PC-9 (cell line): ENCODE measurements around the gene PSKH1. TPM values are rescaled to one million over a fixed set of nuclear protein-coding genes. Genes with fewer than 3 reads are reported as not detected.

ENCODE experiments used
- BruUV-seq: library from RNA; stranded (reverse); fragments of 400-500 nt; replicated peaks from 2 replicates; lab custom pipeline; 2021; lab: Mats Ljungman, UMichigan
- CTCF ChIA-PET: fragments of 300-600 bp; sonication (Branson Sonifier 250); formaldehyde crosslinking; loops from one replicate; lab custom pipeline; 2022; ENCODE audit warnings: antibody characterized with exemption; lab: Charles Lee
- POLR2A ChIA-PET: fragments of 300-600 bp; sonication (Branson Sonifier 250); formaldehyde crosslinking; loops from one replicate; lab custom pipeline; 2022; ENCODE audit warnings: antibody characterized with exemption; ENCODE audit not compliant: unreplicated experiment; lab: Charles Lee
- DNase-seq, 2 experiments: peaks; one replicate each; pipeline versions ENCODE4 v3.0.0 to v3.0.0-alpha.2; 2015 to 2022; ENCODE audit warnings: mixed read lengths in 1 of 2
- H2AFZ ChIP-seq: fragments of 200-600 bp; sonication (generic); 2 replicates; pipeline ENCODE4 v1.8.1; 2017; ENCODE audit warnings: antibody characterized with exemption
- H3F3A ChIP-seq: fragments of 200-600 bp; sonication (generic); 2 replicates; pipeline ENCODE4 v1.8.1; 2017; ENCODE audit warnings: antibody characterized with exemption, mild to moderate bottlenecking, low read depth; ENCODE audit not compliant: insufficient read depth
- H3K27ac ChIP-seq: fragments of 200-600 bp; sonication (generic); 2 replicates; pipeline ENCODE4 v1.6.1; 2016; ENCODE audit warnings: mixed run types
- H3K27me3 ChIP-seq: fragments of 200-600 bp; sonication (generic); 2 replicates; pipeline ENCODE4 v1.6.1; 2016; ENCODE audit warnings: low read depth, mixed run types; ENCODE audit not compliant: insufficient read depth
- H3K36me3 ChIP-seq: fragments of 200-600 bp; sonication (generic); 2 replicates; pipeline ENCODE4 v1.6.1; 2016; ENCODE audit warnings: low read depth, mixed run types
- H3K4me1 ChIP-seq: fragments of 200-600 bp; sonication (generic); replicated peaks from 2 replicates; pipeline ENCODE4 v1.6.1; 2016; ENCODE audit warnings: mixed run types; ENCODE audit not compliant: insufficient read depth
- H3K4me2 ChIP-seq: fragments of 200-600 bp; sonication (generic); 2 replicates; pipeline ENCODE4 v1.6.1; 2017; ENCODE audit warnings: mixed run types
- H3K4me3 ChIP-seq: fragments of 200-600 bp; sonication (generic); 2 replicates; pipeline ENCODE4 v1.6.1; 2016; ENCODE audit warnings: mixed run types
- H3K79me2 ChIP-seq: fragments of 200-600 bp; sonication (generic); 2 replicates; pipeline ENCODE4 v1.6.1; 2017; ENCODE audit warnings: low read depth, mixed run types
- H3K9me2 ChIP-seq: fragments of 200-600 bp; sonication (generic); 2 replicates; pipeline ENCODE4 v1.8.1; 2017; ENCODE audit warnings: mild to moderate bottlenecking; ENCODE audit not compliant: insufficient read depth
- H3K9me3 ChIP-seq: fragments of 200-600 bp; sonication (generic); 2 replicates; pipeline ENCODE4 v1.8.1; 2016; ENCODE audit warnings: low read depth; ENCODE audit not compliant: insufficient read depth
- H4K20me1 ChIP-seq: fragments of 200-600 bp; sonication (generic); 2 replicates; pipeline ENCODE4 v1.8.1; 2017; ENCODE audit not compliant: insufficient read depth
- EZH2 ChIP-seq: fragments of 200-600 bp; sonication (generic); IDR thresholded peaks from 2 replicates; pipeline ENCODE4 v1.8.0; 2017; ENCODE audit warnings: antibody characterized with exemption, low read depth
- intact Hi-C: fragments of 100-400 bp; cut with micrococcal nuclease; formaldehyde crosslinking; loops from one replicate; pipeline ENCODE4 v1.10.0; 2022; ENCODE audit not compliant: unreplicated experiment
- total RNA-seq: library from RNA; stranded (reverse); gene quantifications from 2 replicates; pipeline ENCODE4 v1.2.3, GENCODE V29; 2021
- TF ChIP-seq, protein P1 (sequence below): fragments of 200-600 bp; sonication (generic); conservative IDR thresholded peaks from 2 replicates; pipeline ENCODE4 v1.6.1; 2017; ENCODE audit warnings: mixed run types, antibody characterized with exemption, mild to moderate bottlenecking, moderate library complexity

Gene PSKH1
- total RNA-seq, 1 experiment from 2014 or later = 25.8 TPM

DNA sequence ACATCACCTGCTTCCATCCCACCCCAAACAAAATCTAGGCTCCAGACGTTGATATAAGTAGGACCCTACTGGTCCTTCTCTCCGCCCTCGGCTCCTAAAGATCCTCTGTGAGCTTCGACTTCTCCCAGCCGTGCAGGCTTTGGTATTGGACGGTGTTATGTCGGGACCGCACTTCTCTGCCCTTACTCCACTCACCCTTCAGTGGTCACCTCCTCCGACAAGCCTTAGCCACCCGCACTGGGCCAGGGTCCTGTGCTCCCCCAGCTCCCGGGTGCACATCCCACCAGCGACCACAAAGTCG, 42.0 kb downstream of the PSKH1 start:
- Histone ChIP-seq H3F3A (peaks cover 12% of the 10 kb centered on the region; the same call in 1 of the 2 replicates), H3K4me2 (peak overlapping the region; percentile 91), H2AFZ (peak overlapping the region; percentile 42), H3K9me3 (no peaks in the 10 kb centered on the region), H3K27ac (no peak overlapping the region), H3K36me3 (no peaks in the 10 kb centered on the region), H3K79me2 (peaks cover 18% of the 10 kb centered on the region), H3K9me2 (no peaks in the 10 kb centered on the region), H3K4me1 (peaks cover 6% of the 10 kb centered on the region; the same call in 1 of the 2 replicates), H4K20me1 (no peaks in the 10 kb centered on the region), H3K4me3 (peak overlapping the region; percentile 88; the same call in 1 of the 2 replicates), H3K27me3 (no peaks in the 10 kb centered on the region)
- TF ChIP-seq, protein P1, sequence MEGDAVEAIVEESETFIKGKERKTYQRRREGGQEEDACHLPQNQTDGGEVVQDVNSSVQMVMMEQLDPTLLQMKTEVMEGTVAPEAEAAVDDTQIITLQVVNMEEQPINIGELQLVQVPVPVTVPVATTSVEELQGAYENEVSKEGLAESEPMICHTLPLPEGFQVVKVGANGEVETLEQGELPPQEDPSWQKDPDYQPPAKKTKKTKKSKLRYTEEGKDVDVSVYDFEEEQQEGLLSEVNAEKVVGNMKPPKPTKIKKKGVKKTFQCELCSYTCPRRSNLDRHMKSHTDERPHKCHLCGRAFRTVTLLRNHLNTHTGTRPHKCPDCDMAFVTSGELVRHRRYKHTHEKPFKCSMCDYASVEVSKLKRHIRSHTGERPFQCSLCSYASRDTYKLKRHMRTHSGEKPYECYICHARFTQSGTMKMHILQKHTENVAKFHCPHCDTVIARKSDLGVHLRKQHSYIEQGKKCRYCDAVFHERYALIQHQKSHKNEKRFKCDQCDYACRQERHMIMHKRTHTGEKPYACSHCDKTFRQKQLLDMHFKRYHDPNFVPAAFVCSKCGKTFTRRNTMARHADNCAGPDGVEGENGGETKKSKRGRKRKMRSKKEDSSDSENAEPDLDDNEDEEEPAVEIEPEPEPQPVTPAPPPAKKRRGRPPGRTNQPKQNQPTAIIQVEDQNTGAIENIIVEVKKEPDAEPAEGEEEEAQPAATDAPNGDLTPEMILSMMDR = no peak
- TF ChIP-seq EZH2 = no peak
- CTCF ChIA-PET = interaction anchor here (0.6 to 1.4 kb wide), 2 partner anchors 31 to 106 kb away, joined by 3 read pairs; no protein-coding TSS in a partner anchor
- no TSS peak for BruUV-seq
- DNase-seq = no peak
- intact Hi-C loops = loop anchor here (5.0 kb wide), 1 partner anchor 297 kb away; no protein-coding TSS in a partner anchor
- POLR2A ChIA-PET = interaction anchor here (0.7 kb wide), 2 partner anchors 38 to 247 kb away, joined by 3 to 5 read pairs; no protein-coding TSS in a partner anchor

DNA sequence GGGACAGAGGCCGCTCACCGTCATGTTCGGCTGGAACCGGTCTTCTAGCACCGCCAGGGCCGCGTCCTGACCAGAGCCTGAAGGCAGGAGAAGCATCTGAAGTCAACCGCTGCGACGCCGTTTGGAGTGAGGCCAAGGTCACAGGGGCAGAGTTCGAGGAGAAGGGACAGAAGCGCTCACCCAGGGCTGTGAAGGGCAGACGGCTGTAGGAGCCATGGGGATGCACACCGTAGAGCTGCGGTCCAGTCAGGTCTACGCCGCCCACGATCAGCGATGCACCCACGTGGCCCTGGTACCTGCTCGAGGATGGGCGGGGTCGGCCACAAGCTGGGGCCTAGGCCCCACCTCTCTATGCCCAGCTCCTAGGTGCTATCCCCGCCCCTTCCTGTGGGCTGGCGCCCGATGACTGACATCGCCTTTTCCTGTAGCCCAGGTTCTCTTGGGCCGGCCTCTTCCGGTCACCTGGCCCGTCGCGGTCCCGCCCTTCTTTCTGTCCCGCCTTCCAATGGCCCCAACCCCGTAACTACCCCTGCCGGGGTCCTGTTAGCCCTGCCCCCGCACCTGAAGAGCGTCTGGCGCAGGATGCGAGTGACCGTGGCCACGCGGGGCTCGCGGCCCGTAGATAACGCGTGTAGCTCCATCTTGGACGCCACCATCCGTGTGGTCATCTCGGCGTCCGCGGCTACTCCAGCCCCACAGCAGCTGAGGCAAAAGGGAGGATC, 42.5 kb downstream of the PSKH1 start:
- no peaks in the 10 kb centered on the region for H3K27me3 ChIP-seq
- H3K4me1 ChIP-seq = peaks cover 6% of the 10 kb centered on the region; the same call in 1 of the 2 replicates
- H3K9me2 ChIP-seq = no peaks in the 10 kb centered on the region
- TF ChIP-seq EZH2 = no peak
- TF ChIP-seq, protein P1 = no peak
- H3K27ac ChIP-seq = peak overlapping the region; percentile 65
- POLR2A ChIA-PET = interaction anchor here (0.5 to 0.7 kb wide), 4 partner anchors 38 to 689 kb away, joined by 3 to 5 read pairs (median 3); no protein-coding TSS in a partner anchor
- H4K20me1 ChIP-seq = no peaks in the 10 kb centered on the region
- DNase-seq = peak; percentile 93 to 94
- H3K36me3 ChIP-seq = no peaks in the 10 kb centered on the region
- peaks cover 18% of the 10 kb centered on the region for H3K79me2 ChIP-seq
- H3K9me3 ChIP-seq = no peaks in the 10 kb centered on the region
- peak overlapping the region; percentile 90 for H2AFZ ChIP-seq
- no TSS peak for BruUV-seq
- intact Hi-C loops = loop anchor here (5.0 kb wide), 1 partner anchor 297 kb away; no protein-coding TSS in a partner anchor
- H3K4me2 ChIP-seq = peak overlapping the region; percentile 91
- CTCF ChIA-PET = interaction anchor here (0.6 to 1.4 kb wide), 3 partner anchors 30 to 414 kb away, joined by 3 read pairs; no protein-coding TSS in a partner anchor
- peak overlapping the region; percentile 88 for H3K4me3 ChIP-seq
- peaks cover 12% of the 10 kb centered on the region; the same call in 1 of the 2 replicates for H3F3A ChIP-seq

DNA sequence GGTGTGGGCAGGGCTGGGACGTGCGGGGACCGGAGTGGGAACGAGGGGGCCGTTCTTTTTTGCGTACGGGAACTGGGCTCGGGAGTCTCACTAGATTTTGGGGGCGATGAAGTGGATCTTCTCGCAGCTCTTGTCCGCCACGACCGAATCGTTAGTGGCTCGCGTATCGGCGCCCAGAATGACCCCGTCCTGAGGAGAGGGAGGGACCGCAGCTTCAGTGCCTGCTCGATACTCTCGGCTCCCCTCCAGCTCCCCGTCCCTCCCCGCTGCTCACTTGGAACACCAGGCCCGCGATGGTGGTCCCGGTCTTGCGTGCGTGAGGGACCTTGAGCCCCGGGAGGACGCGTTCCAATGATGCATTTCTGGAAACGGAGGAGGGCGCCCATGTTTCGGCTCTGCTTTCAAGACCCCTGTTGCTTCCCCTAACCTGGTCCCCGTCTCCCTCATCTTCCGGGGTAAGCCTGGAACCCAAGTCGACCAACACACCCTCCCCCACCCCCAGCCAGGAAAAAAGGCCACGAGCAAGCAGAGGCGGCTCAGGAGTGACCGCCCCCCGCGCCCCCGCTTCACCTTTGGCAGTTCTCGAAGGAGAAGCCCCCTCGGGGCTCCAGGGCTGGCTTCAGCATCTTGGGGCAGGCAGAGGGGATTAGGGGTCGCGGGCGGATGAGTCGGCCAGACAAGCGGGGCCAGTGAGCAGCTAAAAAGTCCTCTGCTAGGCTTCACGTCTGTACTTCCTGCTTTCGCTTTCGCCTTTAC, 43.2 kb downstream of the PSKH1 start, which contains the start of gene PSMB10:
Gene PSMB10, minus strand, starts transcription at position 727 of the 756 bp plus-strand sequence. Its CDS starts 101 bp downstream, at position 626.
- Histone ChIP-seq H4K20me1 (peaks cover under 1% of the 10 kb centered on the region; the same call in 1 of the 2 replicates), H3K4me3 (peak within 1 kb of the TSS; percentile 88), H3K27ac (peak within 1 kb of the TSS; percentile 65), H3K27me3 (no peaks in the 10 kb centered on the region), H3K4me2 (peak within 1 kb of the TSS; percentile 91), H3K9me3 (no peaks in the 10 kb centered on the region), H3F3A (peaks cover 19% of the 10 kb centered on the region; the same call in 1 of the 2 replicates), H3K4me1 (peaks cover 6% of the 10 kb centered on the region; the same call in 1 of the 2 replicates), H2AFZ (peak within 1 kb of the TSS; percentile 90), H3K36me3 (no peaks in the 10 kb centered on the region), H3K79me2 (peaks cover 18% of the 10 kb centered on the region), H3K9me2 (no peaks in the 10 kb centered on the region)
- TF ChIP-seq EZH2 = no peak
- TF ChIP-seq, protein P1 = no peak
- ChIA-PET POLR2A (interaction anchor here (0.6 kb wide), 2 partner anchors 90 to 690 kb away, joined by 3 to 7 read pairs; no protein-coding TSS in a partner anchor), CTCF (interaction anchor here (0.6 to 1.4 kb wide), 2 partner anchors 30 to 415 kb away, joined by 3 read pairs; no protein-coding TSS in a partner anchor)
- intact Hi-C loops = loop anchor here (5.0 kb wide), 1 partner anchor 296 kb away; no protein-coding TSS in a partner anchor
- DNase-seq = peak in 1 of 2 experiments; percentile 58
- BruUV-seq = TSS peak; percentile 67
